ENCODE measurements around the gene ZNF236.

ZNF236 gene

DNA sequence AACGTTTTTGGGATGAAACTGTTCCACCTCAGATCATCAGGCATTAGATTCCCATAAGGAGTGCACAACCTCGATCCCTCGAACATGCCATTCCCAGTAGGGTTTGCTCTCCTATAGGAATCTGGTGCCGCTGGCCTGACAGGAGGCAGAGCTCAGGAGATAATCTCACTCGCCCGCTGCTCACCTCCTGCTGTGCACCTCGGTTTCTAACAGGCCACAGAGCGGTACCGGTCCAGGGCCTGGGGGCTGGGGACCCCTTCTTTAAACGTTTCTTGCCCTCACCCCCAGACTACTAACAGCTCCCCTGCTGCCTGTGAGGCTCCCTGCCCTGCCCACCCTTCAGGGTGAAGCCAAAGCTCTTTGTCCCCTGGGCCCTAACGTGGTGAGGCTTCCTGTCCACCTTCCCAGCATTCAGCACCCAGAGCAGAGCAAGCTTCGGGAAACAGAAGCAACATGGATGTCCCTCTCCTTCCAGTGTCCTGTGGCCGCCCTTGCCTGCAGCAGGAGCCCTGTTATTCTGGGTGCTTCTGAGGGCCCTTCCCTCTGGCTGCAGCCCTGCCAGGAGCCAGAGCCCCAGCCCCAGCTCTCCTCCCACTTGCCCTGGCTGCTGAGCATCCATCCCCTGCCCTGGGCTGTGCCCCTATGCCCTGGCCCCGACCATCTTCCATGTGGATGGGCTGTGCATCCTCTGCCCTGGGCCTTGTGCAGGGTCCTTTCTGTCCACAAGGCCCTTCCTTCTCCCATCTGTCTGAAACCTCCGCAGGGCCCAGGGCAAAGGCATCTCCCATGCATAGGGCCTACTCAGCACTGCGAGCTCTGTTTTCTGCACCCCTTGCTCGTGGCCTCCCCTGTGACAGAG lies 170.1 kb downstream of the ZNF236 start:
- DNase-seq: no peak

DNA sequence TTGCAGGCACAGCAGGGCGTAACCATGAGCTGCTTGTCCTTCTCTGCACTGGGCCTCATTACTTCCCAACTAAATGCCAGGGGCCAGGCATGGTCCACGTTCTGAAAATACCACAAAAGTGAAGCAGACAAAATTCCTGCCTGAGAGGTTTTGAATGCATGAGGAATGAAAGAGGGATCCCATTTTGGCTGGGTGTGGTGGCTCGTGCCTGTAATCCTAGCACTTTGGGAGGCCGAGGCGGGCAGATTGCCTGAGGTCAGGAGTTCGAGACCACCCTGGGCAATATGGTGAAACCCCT lies 170.7 kb downstream of the ZNF236 start:
- DNase-seq: no peak

DNA sequence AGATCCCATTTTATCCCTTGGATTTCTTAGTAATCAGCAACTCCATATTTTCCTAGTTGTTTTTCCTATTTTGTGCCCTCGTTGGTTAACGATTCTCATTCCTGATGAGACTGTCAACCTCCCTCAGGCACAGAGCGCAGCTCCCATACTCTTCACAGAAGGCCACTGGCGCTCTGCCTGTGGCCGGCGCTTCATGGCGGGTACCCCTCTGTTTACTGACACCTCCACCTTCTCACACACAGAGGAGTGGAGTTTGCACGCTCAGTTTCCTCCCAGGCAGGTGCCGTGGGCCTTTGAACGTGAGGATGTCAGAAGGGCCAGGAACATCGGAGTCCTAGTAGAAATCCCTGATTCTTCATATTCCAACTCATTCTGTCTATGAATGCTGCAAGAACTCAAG lies 171.2 kb downstream of the ZNF236 start:
- DNase-seq: no peak

DNA sequence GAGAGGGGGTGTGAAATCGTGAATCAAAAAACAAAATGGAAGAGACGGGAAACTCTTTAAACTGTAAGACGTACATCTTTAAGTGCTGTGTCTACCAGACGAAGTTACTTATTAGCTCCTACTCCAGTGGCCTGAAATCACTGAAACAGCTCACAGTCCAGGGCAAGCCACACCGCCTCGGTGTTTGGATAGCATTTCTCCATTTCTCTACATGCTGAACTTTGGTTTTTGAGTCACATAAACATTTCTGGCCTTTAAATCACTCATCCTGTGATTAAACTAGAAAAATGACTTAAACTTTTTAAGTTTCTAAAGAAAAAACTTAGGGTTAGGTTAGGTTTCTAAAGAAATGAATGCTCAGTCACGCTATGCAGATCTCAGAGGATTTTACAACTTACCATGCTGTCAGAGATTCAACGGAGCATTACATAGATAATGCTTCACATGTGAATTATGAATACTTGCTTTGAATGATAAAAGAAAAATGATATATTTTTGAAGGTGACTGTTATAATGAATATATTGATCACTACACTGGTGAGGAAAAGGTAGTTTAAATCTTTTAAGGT lies 171.8 kb downstream of the ZNF236 start:
- DNase-seq: no peak

GRCh38 chr18:76995896-76996295 lies 173.5 kb downstream of the ZNF236 start:
- DNase-seq: no peak

DNA sequence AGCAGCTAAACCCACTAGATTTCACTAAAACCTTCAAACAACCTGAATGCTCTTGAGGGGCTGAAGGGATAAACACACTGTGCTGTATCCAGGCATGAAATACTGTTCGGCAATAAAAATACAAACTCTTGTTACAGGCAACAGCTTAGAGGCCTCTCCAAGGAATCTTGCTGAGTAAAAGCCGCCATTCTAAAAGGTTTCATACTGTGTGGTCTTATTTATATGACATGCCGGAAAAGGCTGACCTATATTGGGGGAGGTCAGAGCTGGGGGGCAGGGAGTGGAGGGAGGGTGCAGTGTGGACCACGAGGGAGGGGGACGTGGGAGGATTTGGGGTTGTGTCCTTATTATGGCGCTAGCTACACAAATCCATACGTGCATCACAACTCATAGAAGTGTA lies 174.1 kb downstream of the ZNF236 start:
- no peak for DNase-seq

DNA sequence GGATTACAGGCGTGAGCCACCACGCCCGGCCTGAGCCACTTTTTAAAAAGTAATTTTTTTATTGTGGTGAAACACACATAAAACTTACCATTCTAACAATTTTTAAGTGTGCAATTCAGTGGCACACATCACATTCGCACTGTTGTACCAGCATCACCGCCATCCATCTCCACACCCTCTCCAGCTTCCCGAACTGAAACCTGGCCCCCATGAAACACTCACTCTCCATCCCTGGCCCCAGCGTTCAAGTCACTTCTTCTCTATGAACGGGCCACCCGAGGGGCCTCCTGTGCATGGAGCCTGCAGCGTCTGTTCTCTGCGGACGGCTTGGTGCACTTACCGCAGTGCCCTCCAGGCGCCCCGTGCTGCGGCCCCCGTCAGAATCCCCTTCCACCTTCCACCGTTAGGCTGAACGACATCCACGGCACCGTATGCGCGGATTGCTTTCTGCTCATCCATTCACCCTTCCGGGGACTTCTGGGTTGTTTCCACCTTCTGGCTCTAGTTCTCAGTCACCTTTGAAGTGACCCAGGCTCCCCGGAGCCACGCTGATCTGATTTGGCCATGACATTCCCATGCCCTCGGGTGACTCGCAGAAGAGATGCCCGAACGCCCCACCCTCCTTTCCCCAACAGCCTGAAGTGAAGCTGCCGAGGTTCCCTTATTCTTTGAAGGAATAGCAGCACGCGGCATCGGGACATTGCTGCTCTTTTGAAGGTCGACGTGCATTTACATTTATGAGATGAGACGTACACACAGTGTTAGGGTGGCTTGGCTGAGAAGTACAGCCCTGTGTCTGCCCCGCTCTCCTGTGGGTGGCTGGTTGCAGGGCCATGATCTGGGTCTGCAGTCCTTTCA lies 175.8 kb downstream of the ZNF236 start:
- DNase-seq: no peak

GRCh38 chr18:76999077-76999476 lies 176.7 kb downstream of the ZNF236 start:
- DNase-seq: no peak

- no peak for DNase-seq
Measured at GRCh38 chr18:77000527-77000926, 178.2 kb downstream of the ZNF236 start.

DNA sequence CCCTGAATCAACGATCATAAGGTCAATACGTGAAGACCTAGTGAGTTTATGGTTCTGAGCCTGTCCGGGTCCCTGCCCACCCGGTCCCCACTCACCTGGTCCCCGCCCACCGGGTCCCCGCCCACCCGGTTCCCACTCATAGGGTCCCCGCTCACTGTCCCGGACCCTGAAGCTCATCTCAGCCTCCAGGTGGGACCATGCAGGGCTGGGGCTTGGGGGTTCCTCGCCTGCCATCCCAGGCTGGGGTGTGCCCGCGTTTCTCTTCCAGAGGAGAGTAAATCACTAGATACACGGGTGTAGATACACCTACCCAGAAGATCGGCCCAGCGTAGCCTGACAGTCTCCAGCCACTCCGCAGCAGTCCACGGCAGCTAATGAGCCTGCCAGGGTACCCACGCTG lies 178.7 kb downstream of the ZNF236 start:
- DNase-seq: no peak

DNA sequence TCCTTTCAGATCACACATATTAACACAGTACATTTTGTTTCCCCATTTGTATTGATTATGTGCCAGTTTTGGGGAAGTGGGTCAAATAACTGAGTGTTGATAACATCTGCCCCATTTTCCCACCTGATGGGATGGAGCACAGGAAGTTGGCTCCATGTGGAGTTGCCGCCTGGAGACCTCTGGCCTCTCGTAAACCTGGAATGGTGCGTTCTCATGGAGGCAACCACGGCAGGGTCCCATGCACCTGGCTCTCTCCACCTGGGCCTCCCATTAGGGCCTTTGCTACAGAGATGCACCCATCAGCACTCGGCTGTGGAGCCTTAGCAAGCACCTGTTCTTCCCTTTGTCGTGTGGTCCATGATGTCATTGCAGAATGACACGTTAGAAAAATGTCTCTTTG lies 179.6 kb downstream of the ZNF236 start:
- no peak for DNase-seq

- no peak for DNase-seq
Measured at GRCh38 chr18:77002496-77002895, 180.1 kb downstream of the ZNF236 start.

DNA sequence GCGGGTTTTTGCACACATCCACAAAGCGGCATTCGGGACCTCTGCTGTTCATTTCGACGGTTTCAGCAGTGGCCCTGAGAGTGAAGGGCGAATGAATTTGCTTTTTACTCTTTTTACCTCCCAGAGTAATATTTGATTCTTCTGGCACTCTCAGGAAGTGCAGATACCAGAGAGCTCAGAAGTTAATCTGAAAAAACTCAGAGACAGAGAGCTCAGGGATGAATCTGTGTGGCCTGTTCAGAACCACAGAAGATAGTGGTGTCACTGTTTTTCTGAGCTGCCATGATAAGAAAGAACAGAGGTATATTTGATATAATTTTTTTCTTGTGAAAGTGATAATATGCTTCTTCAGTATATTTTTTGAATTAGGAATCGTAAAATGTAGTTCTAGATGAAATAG lies 181.0 kb downstream of the ZNF236 start:
- no peak for DNase-seq

- DNase-seq: no peak
Measured at GRCh38 chr18:77004555-77005380, 182.4 kb downstream of the ZNF236 start.

- DNase-seq: no peak
Measured at GRCh38 chr18:77005651-77006195, 183.4 kb downstream of the ZNF236 start.

GRCh38 chr18:77006305-77007175 lies 184.2 kb downstream of the ZNF236 start:
- DNase-seq: no peak

DNA sequence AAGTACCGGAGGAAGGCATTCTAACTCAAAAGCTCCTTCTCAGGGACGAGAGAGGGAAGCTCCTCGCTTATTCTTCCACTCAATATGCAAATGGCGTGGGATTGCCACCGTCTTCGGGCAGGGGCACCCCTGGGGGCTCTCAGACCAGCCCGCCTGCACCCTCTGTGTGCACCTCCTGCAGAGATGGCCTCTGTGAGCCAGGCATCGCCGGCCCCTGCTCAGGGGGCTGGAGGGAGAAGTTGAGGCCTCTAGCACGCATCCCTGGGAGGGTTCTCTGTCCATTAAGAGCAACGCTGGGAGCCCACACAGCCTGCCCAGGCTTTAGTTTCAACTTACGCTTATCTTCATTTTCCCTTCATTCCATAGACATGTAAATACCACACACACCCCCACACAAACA lies 184.9 kb downstream of the ZNF236 start:
- no peak for DNase-seq

GRCh38 chr18:77008006-77008405 lies 185.6 kb downstream of the ZNF236 start:
- DNase-seq: no peak

DNA sequence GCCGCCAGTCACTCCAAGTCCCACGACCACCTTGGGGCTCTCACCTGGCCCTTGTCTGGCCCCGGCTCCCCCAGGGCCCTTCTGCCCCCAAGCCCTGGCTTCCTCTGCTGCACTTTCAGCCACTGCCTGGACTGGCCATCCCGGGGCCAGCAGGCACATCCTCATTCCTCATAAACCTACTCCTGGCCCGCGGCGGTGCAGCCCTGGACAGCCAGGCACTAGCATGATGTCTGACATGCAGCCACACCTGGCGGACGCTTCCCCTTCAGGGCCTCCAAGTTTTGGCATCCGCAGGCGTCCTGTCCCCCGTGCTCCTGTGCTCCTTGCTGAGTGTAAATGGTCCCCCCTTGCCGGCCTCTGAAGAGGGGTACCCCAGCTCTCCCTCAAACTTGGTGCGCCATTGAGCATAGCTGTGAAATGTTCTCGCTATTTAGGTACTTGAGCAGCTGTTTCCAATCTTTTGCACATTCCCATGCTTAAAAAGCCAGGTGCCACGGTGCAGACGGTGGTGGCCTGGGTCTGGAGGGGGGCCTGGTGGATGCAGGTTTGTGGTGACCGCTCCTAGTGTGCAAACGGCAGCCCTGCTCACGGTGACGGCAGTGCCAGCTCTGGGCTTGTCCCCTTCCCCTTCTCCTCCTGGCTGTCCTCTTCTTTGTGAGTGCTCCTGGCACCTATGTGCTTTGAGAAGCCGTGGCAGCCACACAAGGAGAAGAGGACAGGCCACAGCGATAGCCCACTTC lies 186.4 kb downstream of the ZNF236 start:
- DNase-seq: no peak

GRCh38 chr18:77009675-77010074 lies 187.3 kb downstream of the ZNF236 start:
- DNase-seq: no peak

- no peak for DNase-seq
Measured at GRCh38 chr18:77012120-77012519, 189.8 kb downstream of the ZNF236 start.

Data from kidney glomerular epithelial cell (primary cell).